ENCODE measurements around the gene TRPM2. TPM values are rescaled to one million over a fixed set of nuclear protein-coding genes. Genes with fewer than 3 reads are reported as not detected.

TRPM2 gene
- total RNA-seq, 4 donors from 2014 or later: 0.15 to 0.52 (median 0.44) TPM

- no peak overlapping the region for H3K27ac ChIP-seq
- intact Hi-C loops (cut with DNase I; ENCODE audit: low total_unique reads): no loop called here
- ATAC-seq (no peak), DNase-seq (no peak)
- H3K4me1 ChIP-seq: no peaks in the 10 kb centered on the region
- H3K9me3 ChIP-seq: no peaks in the 10 kb centered on the region
- TF ChIP-seq CTCF (IDR thresholded peaks at IDR 0.05 in 4 of 5, conservative IDR thresholded peaks at IDR 0.05 in 1 of 5) (no peak), POLR2A (IDR thresholded peaks at IDR 0.05) (no peak)
- H3K27me3 ChIP-seq: no peaks in the 10 kb centered on the region
- no peak overlapping the region for H3K4me3 ChIP-seq
- in situ Hi-C loops (cut with MboI; ENCODE audit: low sequenced_read_pairs in 4 of 4): no loop called here
- no peaks in the 10 kb centered on the region for H3K36me3 ChIP-seq
These were observed 29.1 kb upstream of the TRPM2 start for GRCh38 chr21:44324106-44324853.

- H3K27me3 ChIP-seq: no peaks in the 10 kb centered on the region
- ATAC-seq (no peak), DNase-seq (no peak)
- in situ Hi-C loops (cut with MboI; ENCODE audit: low sequenced_read_pairs in 4 of 4): loop anchor here in 1 of 4 donors (25.0 kb wide), 1 partner anchor 463 kb away; no protein-coding TSS in a partner anchor
- H3K27ac ChIP-seq: no peak overlapping the region
- H3K4me3 ChIP-seq: no peak overlapping the region
- intact Hi-C loops (cut with DNase I; ENCODE audit: low total_unique reads): no loop called here
- no peaks in the 10 kb centered on the region for H3K36me3 ChIP-seq
- H3K9me3 ChIP-seq: no peaks in the 10 kb centered on the region
- no peak for TF ChIP-seq POLR2A (IDR thresholded peaks at IDR 0.05)
- TF ChIP-seq CTCF (IDR thresholded peaks at IDR 0.05 in 4 of 5, conservative IDR thresholded peaks at IDR 0.05 in 1 of 5): no peak
- H3K4me1 ChIP-seq: no peaks in the 10 kb centered on the region
These were observed 28.6 kb upstream of the TRPM2 start for GRCh38 chr21:44324854-44325107.

- intact Hi-C loops (cut with DNase I; ENCODE audit: low total_unique reads) (no loop called here), in situ Hi-C loops (cut with MboI; ENCODE audit: low sequenced_read_pairs in 4 of 4) (loop anchor here in 1 of 4 donors (25.0 kb wide), 1 partner anchor 462 kb away; no protein-coding TSS in a partner anchor)
- TF ChIP-seq POLR2A (IDR thresholded peaks at IDR 0.05) (no peak), CTCF (IDR thresholded peaks at IDR 0.05 in 4 of 5, conservative IDR thresholded peaks at IDR 0.05 in 1 of 5) (no peak)
- Histone ChIP-seq H3K27ac (no peak overlapping the region), H3K9me3 (no peaks in the 10 kb centered on the region), H3K4me3 (no peak overlapping the region), H3K4me1 (no peaks in the 10 kb centered on the region), H3K36me3 (no peaks in the 10 kb centered on the region), H3K27me3 (no peaks in the 10 kb centered on the region)
- no peak for DNase-seq
- no peak for ATAC-seq
These were observed 27.8 kb upstream of the TRPM2 start for GRCh38 chr21:44325386-44326271.

- DNase-seq: no peak
- ATAC-seq: no peak
These were observed 27.2 kb upstream of the TRPM2 start for GRCh38 chr21:44326272-44326647.

More at GRCh38 chr21:44326272-44326647, 27.2 kb upstream of the TRPM2 start:
- in situ Hi-C loops (cut with MboI; ENCODE audit: low sequenced_read_pairs in 4 of 4): loop anchor here in 1 of 4 donors (25.0 kb wide), 1 partner anchor 461 kb away; no protein-coding TSS in a partner anchor
- no peak overlapping the region for H3K4me3 ChIP-seq
- H3K27ac ChIP-seq: no peak overlapping the region
- intact Hi-C loops (cut with DNase I; ENCODE audit: low total_unique reads): no loop called here
- no peaks in the 10 kb centered on the region for H3K9me3 ChIP-seq
- H3K36me3 ChIP-seq: no peaks in the 10 kb centered on the region
- no peaks in the 10 kb centered on the region for H3K4me1 ChIP-seq
- TF ChIP-seq POLR2A (IDR thresholded peaks at IDR 0.05) (no peak), CTCF (IDR thresholded peaks at IDR 0.05 in 4 of 5, conservative IDR thresholded peaks at IDR 0.05 in 1 of 5) (no peak)
- no peaks in the 10 kb centered on the region for H3K27me3 ChIP-seq
